Heart right ventricle (tissue), 16 donors: ENCODE measurements around the gene TMEM114. TPM values are rescaled to one million over a fixed set of nuclear protein-coding genes. Genes with fewer than 3 reads are reported as not detected.

ENCODE experiments used
- ATAC-seq, 8 donors: fragments of 200-7000 bp; cut with Tn5 transposase; one replicate each; pipeline ENCODE4 v1.9.1; 2020; ENCODE audit warnings: mild to moderate bottlenecking in 8 of 8, moderate library complexity in 8 of 8, moderate number of reproducible peaks in 1 of 8
- DNase-seq, 2 donors: peaks; one replicate each; pipeline ENCODE4 v3.0.0-alpha.2; 2020
- H3K27ac ChIP-seq, 10 donors: fragments of 200-600 bp; sonication (generic) in 2 of 10; one replicate each; pipeline versions ENCODE4 v1.5.0 to v1.8.0; 2020 to 2022; ENCODE audit warnings: mild to moderate bottlenecking in 3 of 10
- H3K27me3 ChIP-seq, 7 donors: fragments of 200-600 bp; one replicate each; pipeline ENCODE4 v1.8.0; 2021 to 2022; ENCODE audit warnings: mild to moderate bottlenecking in 2 of 7
- H3K36me3 ChIP-seq, 9 donors: fragments of 200-600 bp; sonication (generic) in 1 of 9; one replicate each; pipeline versions ENCODE4 v1.5.0 to v1.8.0; 2020 to 2022; ENCODE audit warnings: mild to moderate bottlenecking in 2 of 9
- H3K4me1 ChIP-seq, 9 donors: fragments of 200-600 bp; sonication (generic) in 1 of 9; one replicate each; pipeline versions ENCODE4 v1.5.0 to v1.8.0; 2020 to 2022; ENCODE audit warnings: mild to moderate bottlenecking in 4 of 9
- H3K4me3 ChIP-seq, 10 donors: fragments of 200-600 bp; sonication (generic) in 2 of 10; one replicate each; pipeline versions ENCODE4 v1.5.0 to v1.8.0; 2020 to 2022; ENCODE audit warnings: mild to moderate bottlenecking in 7 of 10, moderate library complexity in 2 of 10
- H3K9me3 ChIP-seq, 11 donors: fragments of 200-600 bp in 10 of 11; sonication (generic) in 2 of 11; one replicate each; pipeline versions ENCODE4 v1.5.0 to v1.8.0; 2013 to 2022; ENCODE audit warnings: mild to moderate bottlenecking in 2 of 11, control low read depth in 1 of 11, moderate library complexity in 1 of 11
- WGBS, 2 donors: extraction: QIAGEN DNeasy Blood & Tissue Kit; methylation state at CpG; one replicate each; pipeline ENCODE4 v1.1.7; 2013; ENCODE audit warnings: inconsistent platforms in 1 of 2; 5-methylcytosine and 5-hydroxymethylcytosine counted together
- intact Hi-C, 10 donors: fragments of 100-400 bp; cut with DNase I; formaldehyde crosslinking; loops; one replicate each; pipeline versions ENCODE4 v1.11.1 to v1.14.2; 2022
- long read RNA-seq, 3 donors: library from polyadenylated mRNA; unstranded; transcript quantifications; one replicate each; pipeline ENCODE4 v2.0.0, GENCODE V29; 2020 to 2021
- polyA plus RNA-seq, 2 donors: library from polyadenylated mRNA; stranded (reverse); fragments of 200-250 nt; gene quantifications; one replicate each; pipeline ENCODE4 v1.2.3, GENCODE V29; 2013
- total RNA-seq, 10 donors: library from RNA; stranded (reverse); fragmentation: NEBNext Ultra II Directional in 3 of 10; extraction: Animal tissue kit (Norgen Biotek cat#: 25700) in 3 of 10; gene quantifications; one replicate each; pipeline versions ENCODE4 v1.2.1 to v1.2.4, GENCODE V29; 2021 to 2023
- TF ChIP-seq, protein P1 (sequence below), 9 donors: fragments of 200-600 bp; sonication (generic) in 2 of 9; IDR thresholded peaks; one replicate each; pipeline versions ENCODE4 v1.5.0 to v1.8.0; 2021 to 2022; ENCODE audit warnings: antibody characterized with exemption in 9 of 9, mild to moderate bottlenecking in 5 of 9, moderate library complexity in 1 of 9
- donor health status: Arrhythmogenic right ventricular cardiomyopathy.
- donor health status: ischemic (EF 13 %, LVEDD 7.1; RV severe dilation, severe dysfunction).
- donor health status: healthy with polysubstance abuse.
- donor health status: DM: no; HTN: yes; CAD: no.
- donor health status: DM: no; HTN: no; CAD: no.
- donor health status: ischemic (EF 25% LVEDD 6.9; RV normal size, moderate dysfunction).
- donor health status: ischemic (EF 25% LVEDD 5.7; RV mildly dilated, moderate dysfunction).
- donor health status: healthy.
- donor health status: DM: yes; HTN: yes; CAD: no.
- donor health status: Ischemic cardiomyopathy.
- donor health status: ischemic (EF 35%, LVEDD 5.7; RV mildly dilated, moderate dysfunction).
- donor health status: nonischemic (EF 11% LVEDD 7.7; RV severe dilation, severe dysfunction).
- donor health status: DM: yes; HTN: yes; CAD: no.
- donor health status: PGD.
- donor health status: ischemic (EF 29% LVEDD 5.4; RV normal size, mild dysfunction).
- donor health status: nonischemic (EF 23%, LVEDD 6.1; RV moderate dilation, normal function).

TMEM114 gene
- under 1 TPM in 2 of 10 donors, not detected in 8; 0.34 to 0.37 TPM for total RNA-seq
- polyA plus RNA-seq = not detected
- long read RNA-seq, donor 1 = 0 reads
- long read RNA-seq, donor 2 = 0 reads
- long read RNA-seq, donor 3 = 0 reads

DNA sequence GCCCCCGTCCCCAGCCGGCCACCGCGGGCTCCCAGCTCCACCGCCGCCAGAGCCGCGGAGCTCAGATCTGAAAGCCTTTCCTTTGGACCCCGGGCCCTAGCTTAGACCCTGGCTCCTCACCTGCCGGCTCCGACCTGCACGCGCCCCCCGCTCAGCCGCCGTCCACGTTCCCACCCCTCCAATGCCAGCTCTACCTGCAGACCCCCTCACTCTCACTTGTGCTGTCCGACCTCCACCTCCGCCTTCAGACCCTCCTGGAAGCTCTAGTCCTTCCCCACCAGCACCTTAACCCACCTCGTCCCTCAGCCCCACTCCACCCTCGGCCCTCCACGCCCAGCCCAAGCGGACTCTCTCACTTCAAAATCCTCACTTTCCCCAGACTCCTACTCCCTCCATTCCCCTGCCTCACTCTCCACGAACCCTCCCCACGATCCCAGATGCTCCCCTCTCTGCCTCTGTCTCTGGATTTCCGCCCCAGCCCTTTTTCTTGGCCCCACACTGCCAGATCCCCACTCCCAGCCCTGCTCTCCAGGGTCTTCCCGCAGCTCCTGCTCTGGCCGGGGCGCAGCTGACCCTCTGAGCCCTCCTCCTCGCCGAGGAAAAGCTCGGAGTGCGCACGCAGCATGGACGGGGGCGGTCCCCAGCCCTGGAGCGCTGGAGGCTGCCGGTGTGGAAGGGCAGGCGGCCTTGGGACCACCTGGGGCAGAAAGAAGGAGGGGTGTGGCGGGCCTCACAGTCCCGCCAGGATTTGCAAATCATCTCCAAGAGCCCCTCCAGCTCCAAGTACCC is at the start of gene TMEM114:
TMEM114 (minus strand) TSS at position 612 of the 789 bp plus-strand sequence. CDS start 673 bp downstream, outside the sequence.
- DNase-seq (no peak), ATAC-seq (no peak)
- H3K36me3 ChIP-seq = no peaks in the 10 kb centered on the region
- WGBS, 2 donors = 2 to 3% methylated on average over 25 to 41 of the region's 41 CpGs
- TF ChIP-seq, protein P1, sequence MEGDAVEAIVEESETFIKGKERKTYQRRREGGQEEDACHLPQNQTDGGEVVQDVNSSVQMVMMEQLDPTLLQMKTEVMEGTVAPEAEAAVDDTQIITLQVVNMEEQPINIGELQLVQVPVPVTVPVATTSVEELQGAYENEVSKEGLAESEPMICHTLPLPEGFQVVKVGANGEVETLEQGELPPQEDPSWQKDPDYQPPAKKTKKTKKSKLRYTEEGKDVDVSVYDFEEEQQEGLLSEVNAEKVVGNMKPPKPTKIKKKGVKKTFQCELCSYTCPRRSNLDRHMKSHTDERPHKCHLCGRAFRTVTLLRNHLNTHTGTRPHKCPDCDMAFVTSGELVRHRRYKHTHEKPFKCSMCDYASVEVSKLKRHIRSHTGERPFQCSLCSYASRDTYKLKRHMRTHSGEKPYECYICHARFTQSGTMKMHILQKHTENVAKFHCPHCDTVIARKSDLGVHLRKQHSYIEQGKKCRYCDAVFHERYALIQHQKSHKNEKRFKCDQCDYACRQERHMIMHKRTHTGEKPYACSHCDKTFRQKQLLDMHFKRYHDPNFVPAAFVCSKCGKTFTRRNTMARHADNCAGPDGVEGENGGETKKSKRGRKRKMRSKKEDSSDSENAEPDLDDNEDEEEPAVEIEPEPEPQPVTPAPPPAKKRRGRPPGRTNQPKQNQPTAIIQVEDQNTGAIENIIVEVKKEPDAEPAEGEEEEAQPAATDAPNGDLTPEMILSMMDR (IDR thresholded peaks at IDR 0.05) = no peak
- no peaks in the 10 kb centered on the region for H3K9me3 ChIP-seq
- peaks cover 12 to 70% (median 62%) of the 10 kb centered on the region in 7 donors for H3K27me3 ChIP-seq
- no peak within 1 kb of the TSS for H3K27ac ChIP-seq
- H3K4me3 ChIP-seq = peak within 1 kb of the TSS in 8 of 10 donors; percentile 7 to 41 (median 32)
- peaks cover 0 to 16% (median 6%) of the 10 kb centered on the region in 9 donors for H3K4me1 ChIP-seq
- intact Hi-C loops = no loop called here

DNA sequence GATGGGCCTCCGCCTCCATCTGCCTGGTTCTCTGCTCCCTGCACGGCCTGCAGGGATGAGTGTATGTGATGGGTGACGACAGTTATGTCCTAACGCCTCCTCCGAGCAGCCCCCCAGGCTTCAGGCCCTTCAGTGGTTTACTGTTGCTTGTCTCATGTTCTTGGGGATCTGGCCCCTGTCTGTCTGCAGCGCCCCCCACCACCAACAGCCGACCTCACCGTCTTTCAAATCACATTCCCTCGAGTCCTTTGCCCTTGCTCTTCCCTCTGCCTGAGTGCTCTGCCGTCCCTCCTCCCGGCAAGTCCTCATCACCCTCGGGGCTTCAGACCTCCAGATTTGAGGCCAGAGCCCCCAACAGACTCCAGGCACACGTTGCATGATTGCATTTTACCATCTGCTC is 49.4 kb upstream of the TMEM114 start:
- peaks cover 4 to 95% (median 75%) of the 10 kb centered on the region in 9 donors for H3K36me3 ChIP-seq
- no peaks in the 10 kb centered on the region for H3K27me3 ChIP-seq
- 71 to 72% methylated on average over 13 of the region's 13 CpGs for WGBS, 2 donors
- H3K9me3 ChIP-seq = no peaks in the 10 kb centered on the region
- intact Hi-C loops = no loop called here
- DNase-seq (no peak), ATAC-seq (no peak)
- H3K27ac ChIP-seq = no peak overlapping the region
- TF ChIP-seq, protein P1 (IDR thresholded peaks at IDR 0.05) = no peak
- H3K4me1 ChIP-seq = peaks cover 0 to 8% (median 0%) of the 10 kb centered on the region in 9 donors
- no peak overlapping the region for H3K4me3 ChIP-seq

DNA sequence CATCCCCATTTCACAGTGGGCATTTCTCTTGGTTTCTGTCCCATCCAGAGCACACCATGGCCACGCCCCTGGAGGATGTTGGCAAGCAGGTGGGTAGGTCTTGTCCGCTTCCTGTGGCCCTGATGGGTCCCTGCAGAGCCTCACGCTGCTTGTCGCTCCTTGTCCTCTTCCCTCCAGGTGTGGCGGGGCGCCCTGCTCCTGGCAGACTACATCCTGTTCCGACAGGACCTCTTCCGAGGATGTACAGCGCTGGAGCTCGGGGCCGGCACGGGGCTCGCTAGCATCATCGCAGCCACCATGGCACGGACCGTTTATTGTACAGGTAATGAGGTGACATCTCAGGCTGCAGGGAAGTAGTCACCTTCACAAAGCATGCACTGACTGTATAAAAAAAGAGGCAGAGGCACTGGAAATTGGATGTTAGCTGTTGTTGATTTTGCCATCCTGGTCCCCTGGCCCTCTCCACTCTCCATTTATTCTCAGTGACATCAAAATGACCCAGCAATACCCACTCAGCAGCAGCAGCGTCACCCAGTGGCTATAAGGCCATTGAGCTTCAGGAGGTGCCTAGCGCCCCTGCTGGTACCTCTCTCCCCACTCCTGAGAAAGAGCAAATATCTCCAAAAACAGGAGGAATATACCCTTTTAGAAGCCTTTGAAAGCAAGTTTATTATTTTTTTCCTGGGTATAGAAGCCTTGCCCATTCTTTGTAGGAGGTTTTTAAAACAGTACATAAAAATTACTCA is 44.9 kb upstream of the TMEM114 start:
- Histone ChIP-seq H3K36me3 (peaks cover 4 to 100% (median 60%) of the 10 kb centered on the region in 9 donors), H3K4me3 (no peak overlapping the region), H3K9me3 (no peaks in the 10 kb centered on the region), H3K27me3 (no peaks in the 10 kb centered on the region), H3K4me1 (peaks cover 0 to 23% (median 0%) of the 10 kb centered on the region in 9 donors), H3K27ac (no peak overlapping the region)
- 82 to 85% methylated on average over 18 of the region's 18 CpGs for WGBS, 2 donors
- intact Hi-C loops = no loop called here
- TF ChIP-seq, protein P1 (IDR thresholded peaks at IDR 0.05) = peak in 5 of 9 donors; percentile 7 to 44 (median 29)
- DNase-seq (no peak), ATAC-seq (no peak)

DNA sequence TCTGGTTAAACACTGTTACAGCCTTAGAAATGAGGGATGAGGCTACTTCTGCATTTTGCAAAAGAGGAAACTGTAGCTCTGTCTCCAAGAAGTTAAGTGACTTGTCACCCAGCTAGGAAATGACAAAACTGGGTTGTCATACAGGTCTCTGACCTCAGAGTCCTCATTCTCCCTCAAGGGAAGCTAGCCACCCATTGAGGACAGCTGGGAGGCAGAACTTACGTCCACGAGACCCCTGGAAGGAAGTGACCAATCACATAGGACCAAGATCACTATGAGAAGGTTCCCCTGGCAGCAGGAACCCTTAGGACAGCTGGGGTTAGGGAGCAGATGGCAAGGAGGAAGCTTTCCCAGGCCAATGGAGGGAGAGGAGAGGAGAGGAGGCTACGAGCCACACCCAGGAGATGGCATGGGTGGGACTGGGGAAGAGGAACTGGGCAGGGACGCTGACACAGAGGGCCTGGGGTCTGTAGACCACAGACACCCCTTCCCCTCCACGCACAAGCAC is 42.4 kb upstream of the TMEM114 start:
- DNase-seq (peak in 1 of 2 donors; percentile 34), ATAC-seq (peak; percentile 56 to 86 (median 76))
- no peaks in the 10 kb centered on the region for H3K9me3 ChIP-seq
- TF ChIP-seq, protein P1 (IDR thresholded peaks at IDR 0.05) = no peak
- H3K27me3 ChIP-seq = no peaks in the 10 kb centered on the region
- WGBS, 2 donors = 73 to 82% methylated on average over 5 of the region's 5 CpGs
- peaks cover 0 to 100% (median 68%) of the 10 kb centered on the region in 9 donors for H3K36me3 ChIP-seq
- no peak overlapping the region for H3K4me3 ChIP-seq
- H3K4me1 ChIP-seq = peaks cover 0 to 23% (median 0%) of the 10 kb centered on the region in 9 donors
- intact Hi-C loops = no loop called here
- H3K27ac ChIP-seq = peak overlapping the region in 7 of 10 donors; percentile 0 to 93 (median 63)
